Right lobe of liver (tissue), 4 donors: ENCODE data around the gene ZFP90.

Experiments used
- CTCF ChIP-seq, 4 donors: fragments of 200-600 bp in 3 of 4; fragments of 450-650 bp in 1 of 4; IDR thresholded peaks; one replicate each; pipeline versions ENCODE4 v1.5.1 to v1.8.0; 2016 to 2022; ENCODE audit warnings: antibody characterized with exemption in 4 of 4, mild to moderate bottlenecking in 2 of 4
- POLR2A ChIP-seq: fragments of 450-650 bp; IDR thresholded peaks from one replicate; pipeline ENCODE4 v1.6.1; 2017; ENCODE audit warnings: antibody characterized with exemption, mild to moderate bottlenecking
- donor health status: DM: no; HTN: no; CAD: no.
- donor health status: DM: no; HTN: no; CAD: no.
- donor health status: DM: no; HTN: yes; CAD: no.

DNA sequence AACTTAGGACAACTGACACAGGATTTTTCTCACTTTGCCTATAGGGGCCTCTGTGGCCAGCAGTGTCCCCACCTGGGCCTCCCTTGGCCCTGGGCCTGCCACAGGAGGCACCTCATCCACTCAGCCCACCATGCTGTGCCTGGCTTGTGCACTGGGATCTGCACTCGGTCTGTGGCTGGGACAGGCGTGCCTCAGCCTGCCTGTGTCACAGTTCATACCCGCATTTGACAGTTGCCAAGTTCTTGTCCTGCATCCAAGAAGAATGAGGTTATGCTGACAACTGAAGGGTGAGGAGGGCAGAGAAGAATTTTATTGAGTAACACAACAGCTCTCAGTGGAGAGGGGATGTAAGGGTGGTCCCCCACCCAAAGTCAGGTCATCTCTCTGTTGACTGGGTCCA lies 36.0 kb downstream of the ZFP90 start:
- TF ChIP-seq POLR2A = no peak
- no peak for TF ChIP-seq CTCF (IDR thresholded peaks at IDR 0.05)
